Stimulated activated CD4-positive, alpha-beta T cell treated with anti-CD3 and anti-CD28 coated beads, Interleukin-12 subunit alpha, Interleukin-12 subunit beta, amount 100 ng/mL, for 48 hours (primary cell): Measurements from ENCODE around the gene ITPKC.
A peak's percentile ranks its signal among the peaks of the same experiment; 100 is the strongest.
"Not testable (repeated sequence)": the region's sequence is repeated elsewhere in the genome, so short reads cannot be mapped to it uniquely, and the experiment has no call there.

Experiments used
- DNase-seq, 3 donors: peaks; one replicate each; pipeline ENCODE4 v3.0.0-alpha.2; 2020; ENCODE audit warnings: low read depth in 2 of 3, low spot score in 1 of 3

Gene ITPKC

GRCh38 chr19:40714441-40715299 lies 2.2 kb upstream of the ITPKC start:
- DNase-seq = peak; percentile 86 to 93 (median 92)

DNA sequence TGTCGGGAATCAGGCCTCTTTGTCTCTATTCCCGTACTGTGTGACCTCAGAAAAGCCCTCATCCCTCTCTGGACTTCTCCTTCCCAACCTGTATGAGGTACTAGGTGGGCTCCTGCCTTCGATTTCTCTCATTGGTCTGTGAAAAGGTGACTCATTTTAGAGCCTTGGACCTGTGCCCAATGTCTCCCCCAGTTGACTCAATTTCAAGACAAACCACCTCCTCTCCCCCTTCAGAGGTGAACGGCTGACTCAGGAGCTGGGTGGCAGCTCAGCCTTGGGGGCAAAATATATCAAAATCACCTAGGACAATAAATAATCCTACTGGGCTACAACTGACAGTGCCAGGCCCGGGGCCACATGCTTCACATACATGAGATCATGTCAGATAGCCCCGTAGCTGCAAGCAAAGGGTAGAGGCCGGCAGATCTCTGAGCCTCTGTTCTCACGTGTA lies 856 bp upstream of the ITPKC start:
- peak; percentile 49 to 69 (median 52) for DNase-seq

- DNase-seq = no peak
Observed at GRCh38 chr19:40717325-40717879, 490 bp downstream of the ITPKC start.

DNA sequence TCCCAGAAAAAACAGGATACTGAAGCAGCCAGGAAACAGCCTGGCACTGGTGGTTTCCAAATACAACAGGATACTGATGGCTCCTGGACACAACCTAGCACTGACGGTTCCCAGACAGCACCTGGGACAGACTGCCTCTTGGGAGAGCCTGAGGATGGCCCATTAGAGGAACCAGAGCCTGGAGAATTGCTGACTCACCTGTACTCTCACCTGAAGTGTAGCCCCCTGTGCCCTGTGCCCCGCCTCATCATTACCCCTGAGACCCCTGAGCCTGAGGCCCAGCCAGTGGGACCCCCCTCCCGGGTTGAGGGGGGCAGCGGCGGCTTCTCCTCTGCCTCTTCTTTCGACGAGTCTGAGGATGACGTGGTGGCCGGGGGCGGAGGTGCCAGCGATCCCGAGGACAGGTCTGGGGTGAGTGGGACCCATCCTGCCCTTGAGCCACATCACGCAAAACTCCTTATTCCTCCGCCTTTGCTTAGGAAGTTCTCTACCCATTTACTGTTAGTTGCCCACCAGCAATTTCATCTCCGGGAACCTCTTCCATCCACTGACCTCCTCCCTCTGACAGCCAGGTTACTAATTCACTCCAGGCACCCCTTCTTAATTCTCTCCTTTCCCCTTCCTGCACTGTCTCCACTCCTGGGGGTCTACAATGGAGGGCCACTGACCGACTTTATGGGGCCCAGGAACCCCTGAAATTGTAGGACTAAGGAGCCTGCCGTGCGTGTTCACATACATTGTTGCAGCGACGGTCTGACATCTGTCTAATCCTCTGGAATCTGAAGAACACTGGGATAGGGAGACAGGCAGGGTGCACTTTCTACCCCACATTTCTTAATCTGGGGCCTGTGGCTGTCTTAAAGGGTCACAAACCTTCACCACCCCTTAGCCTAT lies 1.2 kb downstream of the ITPKC start:
- no peak for DNase-seq

GRCh38 chr19:40718774-40719391 lies 2.0 kb downstream of the ITPKC start:
- no peak for DNase-seq

DNA sequence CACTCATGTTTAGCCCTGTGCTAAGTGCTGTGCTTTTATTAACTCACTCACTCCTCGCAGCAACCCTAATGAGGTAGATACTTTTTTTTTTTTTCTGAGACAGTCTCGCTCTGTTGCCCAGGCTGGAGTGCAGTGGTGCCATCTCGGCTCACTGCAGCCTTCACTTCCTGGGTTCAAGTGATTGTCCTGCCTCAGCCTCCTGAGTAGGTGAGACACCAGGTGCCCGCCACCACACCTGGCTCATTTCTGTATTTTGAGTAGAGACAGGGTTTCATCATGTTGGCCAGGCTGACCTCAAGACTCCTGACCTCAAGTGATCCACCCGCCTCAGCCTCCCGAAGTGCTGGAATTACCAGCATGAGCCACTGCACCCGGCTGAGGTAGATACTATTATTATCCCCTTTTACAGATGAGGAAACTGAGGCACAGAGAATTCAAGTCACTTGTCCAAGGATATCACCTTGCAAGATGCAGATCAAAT lies 2.5 kb downstream of the ITPKC start:
- no peak for DNase-seq

- DNase-seq = no peak
Observed at GRCh38 chr19:40721140-40721486, 4.2 kb downstream of the ITPKC start.

GRCh38 chr19:40721936-40722661 lies 5.2 kb downstream of the ITPKC start:
- no peak for DNase-seq

DNA sequence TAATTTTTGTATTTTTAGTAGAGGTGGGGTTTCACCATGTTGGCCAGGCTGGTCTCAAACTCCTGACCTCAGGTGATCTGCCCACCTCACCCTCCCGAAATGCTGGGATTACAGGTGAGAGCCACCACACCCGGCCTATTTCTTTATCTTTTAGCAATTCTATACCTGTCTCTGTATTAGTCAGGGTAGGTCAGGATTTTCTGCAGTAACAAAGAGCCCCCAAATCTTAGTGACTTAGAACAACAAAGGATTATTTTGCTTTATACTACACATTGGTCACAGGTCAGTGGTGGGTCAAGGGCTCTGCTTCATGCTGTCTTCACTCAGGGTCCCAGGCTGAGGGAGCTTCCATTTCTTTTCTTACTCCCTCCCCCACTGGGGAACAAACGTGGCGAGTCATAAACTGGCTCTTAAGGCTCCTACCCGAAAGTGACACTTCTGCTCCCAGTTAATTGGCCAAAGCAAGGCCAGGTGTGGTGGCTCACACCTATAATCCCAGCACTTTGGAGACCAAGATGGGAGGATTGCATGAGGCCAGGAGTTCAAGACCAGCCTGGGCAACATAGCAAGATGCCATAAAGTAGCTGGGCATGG lies 6.8 kb downstream of the ITPKC start:
- DNase-seq = no peak

DNA sequence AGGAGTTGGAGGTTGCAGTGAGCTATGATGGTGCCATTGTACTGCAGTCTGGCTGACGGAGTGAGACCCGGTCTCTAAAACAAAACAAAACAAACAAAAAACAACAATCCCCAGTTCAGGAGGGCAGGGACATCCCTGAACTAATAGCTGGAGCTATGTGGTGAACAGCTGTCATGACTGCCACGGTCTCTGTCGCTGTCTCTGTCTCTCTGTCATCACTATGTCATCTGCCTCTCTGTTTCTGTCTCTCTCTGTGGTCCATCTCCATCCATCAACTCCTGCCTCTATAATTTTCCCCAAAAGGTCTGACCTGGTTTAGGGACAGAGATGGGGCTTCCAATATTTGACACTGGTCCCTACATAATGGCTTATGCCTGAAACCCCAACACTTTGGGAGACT lies 7.4 kb downstream of the ITPKC start:
- DNase-seq = no peak

GRCh38 chr19:40724855-40725254 lies 7.9 kb downstream of the ITPKC start:
- no peak for DNase-seq

DNA sequence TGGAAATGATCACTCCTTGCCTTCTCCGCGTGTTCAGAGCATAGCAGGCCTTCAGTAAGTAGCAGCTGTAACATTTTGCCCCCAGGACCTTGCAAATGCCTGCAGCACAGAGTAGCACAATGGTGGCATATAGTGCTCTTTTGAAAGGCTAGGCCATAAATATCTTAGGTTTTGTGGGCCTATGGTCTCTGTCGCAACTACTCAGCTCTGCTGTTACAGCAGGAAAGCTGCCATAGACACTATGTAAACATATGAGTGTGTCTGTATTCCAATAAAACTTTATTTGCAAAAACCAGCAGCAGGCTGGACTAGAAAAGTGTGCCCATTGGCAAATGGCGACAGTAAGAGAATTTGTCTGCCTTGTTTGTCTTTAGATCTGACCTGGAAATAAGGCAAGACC lies 9.4 kb downstream of the ITPKC start:
- DNase-seq = no peak

GRCh38 chr19:40730065-40730464 lies 13.2 kb downstream of the ITPKC start:
- DNase-seq = not testable (repeated sequence)

- not testable (repeated sequence) for DNase-seq
Observed at GRCh38 chr19:40732304-40732703, 15.4 kb downstream of the ITPKC start.

GRCh38 chr19:40733149-40733548 lies 16.2 kb downstream of the ITPKC start:
- no peak for DNase-seq

- no peak for DNase-seq
Observed at GRCh38 chr19:40735013-40735771, 18.3 kb downstream of the ITPKC start.

GRCh38 chr19:40736661-40737060 lies 19.7 kb downstream of the ITPKC start:
- no peak for DNase-seq

- no peak for DNase-seq
Observed at GRCh38 chr19:40737102-40737644, 20.3 kb downstream of the ITPKC start.
